Central memory CD8-positive, alpha-beta T cell (primary cell): ENCODE measurements around the gene DIAPH2.

Source experiments
- ATAC-seq: fragments of 150-1000 bp; cut with Tn5 transposase; replicated peaks from 2 replicates; pipeline ENCODE4 v1.10.0; 2022; ENCODE audit warnings: mild to moderate bottlenecking, moderate FRiP score, moderate number of reproducible peaks; ENCODE audit not compliant: poor library complexity, severe bottlenecking; ENCODE audit errors: extremely low read depth
- DNase-seq, 2 donors: peaks; one replicate each; pipeline ENCODE4 v3.0.0; 2021; ENCODE audit warnings: low spot score in 2 of 2
- H3K27ac Mint-ChIP-seq: one replicate; pipeline ENCODE4 v1.8.0; 2022; ENCODE audit warnings: low read depth, mild to moderate bottlenecking, moderate library complexity, mixed read lengths
- H3K27me3 Mint-ChIP-seq: one replicate; pipeline ENCODE4 v1.8.0; 2022; ENCODE audit warnings: mixed read lengths
- H3K36me3 Mint-ChIP-seq: one replicate; pipeline ENCODE4 v1.8.0; 2022; ENCODE audit warnings: mild to moderate bottlenecking, moderate library complexity, mixed read lengths; ENCODE audit not compliant: insufficient read depth
- H3K4me1 Mint-ChIP-seq: one replicate; pipeline ENCODE4 v1.8.0; 2022; ENCODE audit warnings: mixed read lengths
- H3K4me3 Mint-ChIP-seq: one replicate; pipeline ENCODE4 v1.8.0; 2022; ENCODE audit warnings: mild to moderate bottlenecking, moderate library complexity, mixed read lengths
- H3K9me3 Mint-ChIP-seq: one replicate; pipeline ENCODE4 v1.8.0; 2022; ENCODE audit warnings: mixed read lengths

Gene DIAPH2

GRCh38 chrX:97119474-97120109, 434.9 kb downstream of the DIAPH2 start:
- Mint-ChIP-seq H3K4me1 (peaks cover under 1% of the 10 kb centered on the region), H3K27ac (no peak overlapping the region), H3K9me3 (peaks cover under 1% of the 10 kb centered on the region), H3K27me3 (no peaks in the 10 kb centered on the region), H3K36me3 (peaks cover 3% of the 10 kb centered on the region), H3K4me3 (no peak overlapping the region)
- no peak for ATAC-seq
- no peak for DNase-seq

DNA sequence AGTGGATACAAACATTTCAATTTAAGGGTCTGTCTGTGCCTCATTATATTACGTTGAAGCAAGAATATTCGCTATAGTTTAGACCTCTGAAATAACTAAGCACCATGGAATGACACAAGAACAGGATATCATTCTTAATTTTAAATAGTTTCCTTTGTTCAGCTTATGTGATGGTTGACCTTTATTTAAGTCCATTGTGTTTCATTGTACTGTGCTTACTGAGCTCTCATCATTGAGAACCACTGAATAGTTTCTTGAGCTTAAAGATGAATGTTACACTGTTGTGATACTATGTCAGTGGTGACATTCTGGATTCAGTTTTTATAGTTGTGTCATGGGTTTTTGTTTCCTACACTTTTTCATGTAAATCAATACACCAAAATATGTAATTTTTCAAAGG, 438.4 kb downstream of the DIAPH2 start:
- peaks cover 5% of the 10 kb centered on the region for H3K4me1 Mint-ChIP-seq
- peaks cover 3% of the 10 kb centered on the region for H3K36me3 Mint-ChIP-seq
- no peaks in the 10 kb centered on the region for H3K27me3 Mint-ChIP-seq
- peaks cover 5% of the 10 kb centered on the region for H3K9me3 Mint-ChIP-seq
- DNase-seq (no peak), ATAC-seq (no peak)
- H3K27ac Mint-ChIP-seq = no peak overlapping the region
- no peak overlapping the region for H3K4me3 Mint-ChIP-seq

DNA sequence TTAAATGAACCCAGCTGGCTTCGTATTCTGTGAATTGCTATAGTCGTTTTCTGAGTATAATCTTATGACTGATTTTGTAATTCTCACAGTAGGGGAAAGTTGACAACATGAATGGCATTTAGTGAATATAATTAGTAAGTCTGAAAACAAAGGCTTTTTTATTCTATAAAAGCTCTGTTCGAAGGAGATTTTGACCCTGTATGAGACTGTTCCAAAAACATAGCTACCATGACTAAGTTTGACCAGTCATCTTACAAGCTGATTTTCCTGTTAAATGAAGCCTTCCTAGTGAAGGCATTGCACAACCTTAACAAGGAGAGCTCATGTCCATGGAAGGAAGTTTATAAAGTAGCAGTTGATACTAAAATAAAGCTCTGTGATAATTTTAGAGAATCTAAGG, 441.4 kb downstream of the DIAPH2 start:
- DNase-seq (no peak), ATAC-seq (no peak)
- H3K27ac Mint-ChIP-seq = no peak overlapping the region
- peaks cover 1% of the 10 kb centered on the region for H3K36me3 Mint-ChIP-seq
- H3K4me1 Mint-ChIP-seq = peaks cover 5% of the 10 kb centered on the region
- no peaks in the 10 kb centered on the region for H3K27me3 Mint-ChIP-seq
- peaks cover 5% of the 10 kb centered on the region for H3K9me3 Mint-ChIP-seq
- H3K4me3 Mint-ChIP-seq = no peak overlapping the region

DNA sequence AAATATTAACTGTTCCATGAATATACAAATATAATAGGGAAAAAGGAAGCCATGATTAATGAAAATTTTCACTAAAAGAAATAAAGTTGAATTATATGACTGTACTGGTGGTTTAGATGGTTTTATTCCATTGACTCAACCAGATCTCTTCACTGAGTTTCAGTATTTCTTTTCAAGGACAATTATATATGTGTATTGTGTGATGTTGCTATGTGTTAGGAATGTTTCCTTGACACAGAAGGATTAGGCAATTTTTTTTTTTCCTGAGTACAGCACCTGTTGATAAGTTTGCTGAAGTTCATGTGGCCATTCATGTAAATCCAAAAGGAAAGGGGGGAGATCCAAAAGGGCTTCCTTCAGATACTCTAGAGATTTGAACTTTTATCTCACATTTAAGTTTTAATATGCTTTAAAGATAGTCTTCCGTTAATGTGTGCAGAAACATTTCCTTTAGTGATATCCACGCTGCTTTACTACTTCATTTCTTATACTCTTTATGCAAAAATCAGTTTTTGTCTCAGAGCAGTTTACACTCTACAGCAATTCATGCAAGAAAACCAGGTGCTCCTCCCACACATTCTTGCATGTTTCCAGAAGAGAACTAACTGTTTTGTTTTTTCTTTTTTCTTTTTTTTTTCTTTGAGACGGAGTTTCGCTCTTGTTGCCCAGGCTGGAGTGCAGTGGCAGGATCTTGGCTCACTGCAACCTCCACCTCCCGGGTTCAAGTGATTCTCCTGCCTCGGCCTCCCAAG, 448.2 kb downstream of the DIAPH2 start:
- Mint-ChIP-seq H3K4me1 (no peaks in the 10 kb centered on the region), H3K4me3 (no peak overlapping the region), H3K9me3 (no peaks in the 10 kb centered on the region), H3K27ac (peak overlapping the region; percentile 35), H3K36me3 (peaks cover 2% of the 10 kb centered on the region), H3K27me3 (no peaks in the 10 kb centered on the region)
- DNase-seq (no peak), ATAC-seq (no peak)

- ATAC-seq (no peak), DNase-seq (no peak)
- H3K27me3 Mint-ChIP-seq = no peaks in the 10 kb centered on the region
- H3K27ac Mint-ChIP-seq = no peak overlapping the region
- H3K4me1 Mint-ChIP-seq = no peaks in the 10 kb centered on the region
- H3K36me3 Mint-ChIP-seq = peaks cover 2% of the 10 kb centered on the region
- H3K4me3 Mint-ChIP-seq = no peak overlapping the region
- no peaks in the 10 kb centered on the region for H3K9me3 Mint-ChIP-seq
Observed at GRCh38 chrX:97145934-97146333, 461.3 kb downstream of the DIAPH2 start.

GRCh38 chrX:97155816-97156215, 471.2 kb downstream of the DIAPH2 start:
- Mint-ChIP-seq H3K36me3 (no peaks in the 10 kb centered on the region), H3K9me3 (no peaks in the 10 kb centered on the region), H3K4me1 (peaks cover 5% of the 10 kb centered on the region), H3K4me3 (no peak overlapping the region), H3K27me3 (no peaks in the 10 kb centered on the region), H3K27ac (no peak overlapping the region)
- ATAC-seq (no peak), DNase-seq (no peak)

GRCh38 chrX:97158269-97158668, 473.6 kb downstream of the DIAPH2 start:
- H3K4me1 Mint-ChIP-seq = peaks cover 5% of the 10 kb centered on the region
- H3K27me3 Mint-ChIP-seq = no peaks in the 10 kb centered on the region
- no peak overlapping the region for H3K4me3 Mint-ChIP-seq
- ATAC-seq = no peak
- no peak overlapping the region for H3K27ac Mint-ChIP-seq
- DNase-seq = no peak
- no peaks in the 10 kb centered on the region for H3K9me3 Mint-ChIP-seq
- no peaks in the 10 kb centered on the region for H3K36me3 Mint-ChIP-seq

- DNase-seq = no peak
- peaks cover 5% of the 10 kb centered on the region for H3K4me1 Mint-ChIP-seq
- no peak for ATAC-seq
- H3K4me3 Mint-ChIP-seq = no peak overlapping the region
- no peaks in the 10 kb centered on the region for H3K27me3 Mint-ChIP-seq
- no peaks in the 10 kb centered on the region for H3K36me3 Mint-ChIP-seq
- no peak overlapping the region for H3K27ac Mint-ChIP-seq
- no peaks in the 10 kb centered on the region for H3K9me3 Mint-ChIP-seq
Observed at GRCh38 chrX:97159916-97160800, 475.5 kb downstream of the DIAPH2 start.

GRCh38 chrX:97167333-97167732, 482.7 kb downstream of the DIAPH2 start:
- Mint-ChIP-seq H3K4me3 (no peak overlapping the region), H3K27me3 (no peaks in the 10 kb centered on the region), H3K4me1 (no peaks in the 10 kb centered on the region), H3K9me3 (no peaks in the 10 kb centered on the region), H3K27ac (no peak overlapping the region), H3K36me3 (peaks cover 4% of the 10 kb centered on the region)
- ATAC-seq (no peak), DNase-seq (no peak)

- peaks cover 4% of the 10 kb centered on the region for H3K36me3 Mint-ChIP-seq
Observed at GRCh38 chrX:97168646-97169045, 484.0 kb downstream of the DIAPH2 start.

GRCh38 chrX:97175147-97175546, 490.5 kb downstream of the DIAPH2 start:
- Mint-ChIP-seq H3K27me3 (no peaks in the 10 kb centered on the region), H3K4me3 (no peak overlapping the region), H3K9me3 (no peaks in the 10 kb centered on the region), H3K36me3 (peaks cover 2% of the 10 kb centered on the region), H3K27ac (no peak overlapping the region), H3K4me1 (no peaks in the 10 kb centered on the region)
- no peak for DNase-seq
- no peak for ATAC-seq

More at GRCh38 chrX:97168646-97169045, 484.0 kb downstream of the DIAPH2 start:
- Mint-ChIP-seq H3K27ac (no peak overlapping the region), H3K4me3 (no peak overlapping the region), H3K9me3 (no peaks in the 10 kb centered on the region), H3K27me3 (no peaks in the 10 kb centered on the region), H3K4me1 (no peaks in the 10 kb centered on the region)
- no peak for DNase-seq
- ATAC-seq = no peak

- no peaks in the 10 kb centered on the region for H3K27me3 Mint-ChIP-seq
- no peaks in the 10 kb centered on the region for H3K9me3 Mint-ChIP-seq
- no peak overlapping the region for H3K4me3 Mint-ChIP-seq
- no peaks in the 10 kb centered on the region for H3K4me1 Mint-ChIP-seq
- no peak for DNase-seq
- H3K27ac Mint-ChIP-seq = no peak overlapping the region
- H3K36me3 Mint-ChIP-seq = no peaks in the 10 kb centered on the region
- ATAC-seq = no peak
Observed at GRCh38 chrX:97189668-97190067, 505.0 kb downstream of the DIAPH2 start.
